Measurements from ENCODE around the gene GNG8. TPM values are rescaled to one million over a fixed set of nuclear protein-coding genes. Genes with fewer than 3 reads are reported as not detected.
A peak's percentile ranks its signal among the peaks of the same experiment; 100 is the strongest.

Gene GNG8
- total and polyA plus RNA-seq, 2 donors (not counting 1 experiment from before 2014, with no cell fraction given), result 6.7 TPM; not detected in 1

GRCh38 chr19:46644720-46645119 lies 8.7 kb upstream of the GNG8 start:
- no peaks in the 10 kb centered on the region for H3K79me2 ChIP-seq (ENCODE audit: control insufficient read depth, insufficient read depth, low read length)
- no peak overlapping the region for H3K9ac ChIP-seq (ENCODE audit: low read length)
- peaks cover 49% of the 10 kb centered on the region for H3K27me3 Mint-ChIP-seq
- WGBS (ENCODE audit: insufficient coverage), result 74% methylated on average over 3 of the region's 3 CpGs
- H3K27ac ChIP-seq (ENCODE audit: low read length in 2 of 2), result no peak overlapping the region
- H3K9me3 Mint-ChIP-seq (ENCODE audit: insufficient read depth), result no peaks in the 10 kb centered on the region
- H3K4me1 ChIP-seq (ENCODE audit: control insufficient read depth in 2 of 2, insufficient read depth in 2 of 2, low read length in 2 of 2), result peaks cover 11 to 12% of the 10 kb centered on the region in 2 donors
- H4K20me1 ChIP-seq (ENCODE audit: control insufficient read depth, insufficient read depth, low read length, poor library complexity, severe bottlenecking), result no peaks in the 10 kb centered on the region
- H3K9me3 ChIP-seq (ENCODE audit: control extremely low read depth in 1 of 3, control insufficient read depth in 2 of 3, insufficient read depth in 1 of 3, low read length in 2 of 3), result peaks cover 0 to 22% (median 14%) of the 10 kb centered on the region in 3 donors
- no peak overlapping the region for H3K27ac Mint-ChIP-seq
- H3K4me1 Mint-ChIP-seq, result peaks cover 9% of the 10 kb centered on the region
- TF ChIP-seq CTCF (IDR thresholded peaks at IDR 0.05) (no peak), EZH2 (IDR thresholded peaks at IDR 0.05; ENCODE audit: borderline replicate concordance, insufficient read depth, low read depth, low read length, poor library complexity, severe bottlenecking) (no peak)
- ChIA-PET POLR2A (no interaction called here), CTCF (interaction anchor here (1.2 to 2.4 kb wide), 2 partner anchors 17 to 30 kb away, joined by 3 to 13 read pairs; no protein-coding TSS in a partner anchor)
- no peak for ATAC-seq (ENCODE audit: low read depth)
- H2AFZ ChIP-seq (ENCODE audit: insufficient read depth, low read depth, low read length, poor library complexity, severe bottlenecking), result no peak overlapping the region
- H3K27me3 ChIP-seq (replicated peaks in 1 of 4; ENCODE audit: control extremely low read depth in 1 of 4, control insufficient read depth in 3 of 4, insufficient read depth in 4 of 4, low read length in 3 of 4), result peaks cover 0 to 42% (median 24%) of the 10 kb centered on the region in 4 experiments
- intact Hi-C loops (cut with micrococcal nuclease), result no loop called here
- no peak overlapping the region for H3K4me3 ChIP-seq (ENCODE audit: control extremely low read depth in 1 of 5, extremely low read depth in 1 of 5, insufficient read depth in 1 of 5, low read depth in 2 of 5, low read length in 4 of 5)
- H3K4me2 ChIP-seq (replicated peaks; ENCODE audit: low read depth, low read length, poor library complexity, severe bottlenecking), result no peak overlapping the region
- H3K36me3 ChIP-seq (replicated peaks in 1 of 2; ENCODE audit: control extremely low read depth in 1 of 2, control insufficient read depth in 1 of 2, extremely low read depth in 1 of 2, insufficient read depth in 2 of 2, low read length in 1 of 2), result no peaks in the 10 kb centered on the region
- no peak for DNase-seq
- H3K4me3 Mint-ChIP-seq, result no peak overlapping the region

- no peak overlapping the region for H3K27ac ChIP-seq (ENCODE audit: low read length in 2 of 2)
- TF ChIP-seq CTCF (IDR thresholded peaks at IDR 0.05) (no peak), EZH2 (IDR thresholded peaks at IDR 0.05; ENCODE audit: borderline replicate concordance, insufficient read depth, low read depth, low read length, poor library complexity, severe bottlenecking) (no peak)
- no peaks in the 10 kb centered on the region for H3K9me3 Mint-ChIP-seq (ENCODE audit: insufficient read depth)
- no peak overlapping the region for H3K9ac ChIP-seq (ENCODE audit: low read length)
- H3K4me3 ChIP-seq (ENCODE audit: control extremely low read depth in 1 of 5, extremely low read depth in 1 of 5, insufficient read depth in 1 of 5, low read depth in 2 of 5, low read length in 4 of 5), result no peak overlapping the region
- DNase-seq (no peak), ATAC-seq (ENCODE audit: low read depth) (no peak)
- ChIA-PET CTCF (interaction anchor here (0.7 to 1.3 kb wide), 3 partner anchors 20 to 73 kb away, joined by 3 read pairs; no protein-coding TSS in a partner anchor), POLR2A (no interaction called here)
- WGBS (ENCODE audit: insufficient coverage), result 90% methylated on average over 2 of the region's 2 CpGs
- H3K79me2 ChIP-seq (ENCODE audit: control insufficient read depth, insufficient read depth, low read length), result no peaks in the 10 kb centered on the region
- peaks cover 4% of the 10 kb centered on the region for H3K4me1 Mint-ChIP-seq
- peaks cover 25% of the 10 kb centered on the region for H3K27me3 Mint-ChIP-seq
- no peak overlapping the region for H3K27ac Mint-ChIP-seq
- peaks cover 30 to 34% of the 10 kb centered on the region in 2 donors for H3K4me1 ChIP-seq (ENCODE audit: control insufficient read depth in 2 of 2, insufficient read depth in 2 of 2, low read length in 2 of 2)
- intact Hi-C loops (cut with micrococcal nuclease), result no loop called here
- H4K20me1 ChIP-seq (ENCODE audit: control insufficient read depth, insufficient read depth, low read length, poor library complexity, severe bottlenecking), result no peaks in the 10 kb centered on the region
- no peak overlapping the region for H3K4me2 ChIP-seq (replicated peaks; ENCODE audit: low read depth, low read length, poor library complexity, severe bottlenecking)
- H2AFZ ChIP-seq (ENCODE audit: insufficient read depth, low read depth, low read length, poor library complexity, severe bottlenecking), result no peak overlapping the region
- H3K36me3 ChIP-seq (replicated peaks in 1 of 2; ENCODE audit: control extremely low read depth in 1 of 2, control insufficient read depth in 1 of 2, extremely low read depth in 1 of 2, insufficient read depth in 2 of 2, low read length in 1 of 2), result no peaks in the 10 kb centered on the region
- H3K27me3 ChIP-seq (replicated peaks in 1 of 4; ENCODE audit: control extremely low read depth in 1 of 4, control insufficient read depth in 3 of 4, insufficient read depth in 4 of 4, low read length in 3 of 4), result peaks cover 0 to 21% (median 8%) of the 10 kb centered on the region in 4 experiments
- H3K4me3 Mint-ChIP-seq, result peak overlapping the region; percentile 40
- H3K9me3 ChIP-seq (ENCODE audit: control extremely low read depth in 1 of 3, control insufficient read depth in 2 of 3, insufficient read depth in 1 of 3, low read length in 2 of 3), result no peaks in the 10 kb centered on the region
Observed at GRCh38 chr19:46640656-46641055, 4.7 kb upstream of the GNG8 start.

Data from B cell (primary cell).